ENCODE data around the gene SCYGR8.

SCYGR8 gene

GRCh38 chr2:227774895-227775842 lies 29.5 kb downstream of the SCYGR8 start:
- Mint-ChIP-seq H3K27me3 (ENCODE audit: low read depth) (no peaks in the 10 kb centered on the region), H3K36me3 (ENCODE audit: low read depth) (no peaks in the 10 kb centered on the region), H3K4me1 (ENCODE audit: low read depth) (no peaks in the 10 kb centered on the region), H3K4me3 (no peak overlapping the region), H3K27ac (no peak overlapping the region), H3K9me3 (no peaks in the 10 kb centered on the region)

DNA sequence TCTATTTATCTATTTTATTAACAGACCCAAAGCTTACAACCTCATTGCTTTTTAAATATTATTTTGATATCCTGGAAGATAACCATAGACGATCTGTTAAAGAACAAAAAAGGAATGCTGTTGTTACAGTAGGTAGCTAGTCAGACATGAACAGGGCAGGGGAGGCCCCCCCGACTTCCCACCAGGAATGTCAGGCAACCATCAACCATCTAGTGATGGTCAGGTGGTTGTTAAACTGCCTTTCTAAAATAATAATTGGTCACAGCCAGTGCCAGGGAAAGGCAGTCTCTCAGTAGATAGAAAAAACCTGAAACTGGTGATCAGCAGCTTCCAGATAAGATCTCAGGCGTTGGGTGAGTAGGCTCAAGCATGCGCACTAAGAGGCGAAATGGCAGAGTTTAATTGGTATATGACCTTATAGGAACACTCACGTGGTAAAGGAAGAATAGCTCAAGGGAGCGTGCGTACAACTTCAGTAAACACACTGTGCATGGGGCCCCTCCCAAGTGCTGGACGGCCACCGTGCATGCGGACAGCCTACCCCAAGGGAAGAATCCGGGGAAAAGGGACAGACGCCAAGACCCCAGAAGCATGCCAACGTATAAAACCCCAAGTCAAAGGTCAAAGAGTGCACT lies 35.4 kb downstream of the SCYGR8 start:
- Mint-ChIP-seq H3K9me3 (no peaks in the 10 kb centered on the region), H3K27ac (no peak overlapping the region)

GRCh38 chr2:227781841-227782240 lies 36.1 kb downstream of the SCYGR8 start:
- H3K36me3 Mint-ChIP-seq (ENCODE audit: low read depth), result no peaks in the 10 kb centered on the region
- H3K4me1 Mint-ChIP-seq (ENCODE audit: low read depth), result peaks cover 6% of the 10 kb centered on the region
- no peak overlapping the region for H3K4me3 Mint-ChIP-seq

More for the DNA sequence above, 35.4 kb downstream of the SCYGR8 start:
- H3K27me3 Mint-ChIP-seq (ENCODE audit: low read depth), result peaks cover 1% of the 10 kb centered on the region
- H3K36me3 Mint-ChIP-seq (ENCODE audit: low read depth), result no peaks in the 10 kb centered on the region
- H3K4me1 Mint-ChIP-seq (ENCODE audit: low read depth), result peaks cover 6% of the 10 kb centered on the region
- no peak overlapping the region for H3K4me3 Mint-ChIP-seq

GRCh38 chr2:227782804-227783203 lies 37.1 kb downstream of the SCYGR8 start:
- H3K27me3 Mint-ChIP-seq (ENCODE audit: low read depth), result peaks cover 8% of the 10 kb centered on the region
- H3K27ac Mint-ChIP-seq, result peak overlapping the region; percentile 22
- H3K9me3 Mint-ChIP-seq, result no peaks in the 10 kb centered on the region
- peaks cover 6% of the 10 kb centered on the region for H3K4me1 Mint-ChIP-seq (ENCODE audit: low read depth)
- H3K36me3 Mint-ChIP-seq (ENCODE audit: low read depth), result no peaks in the 10 kb centered on the region
- H3K4me3 Mint-ChIP-seq, result peak overlapping the region; percentile 23

More at GRCh38 chr2:227781841-227782240, 36.1 kb downstream of the SCYGR8 start:
- H3K27ac Mint-ChIP-seq, result no peak overlapping the region
- H3K27me3 Mint-ChIP-seq (ENCODE audit: low read depth), result peaks cover 8% of the 10 kb centered on the region
- H3K9me3 Mint-ChIP-seq, result no peaks in the 10 kb centered on the region

- peak overlapping the region; percentile 66 for H3K4me3 Mint-ChIP-seq
- peaks cover 6% of the 10 kb centered on the region for H3K4me1 Mint-ChIP-seq (ENCODE audit: low read depth)
- H3K9me3 Mint-ChIP-seq, result no peaks in the 10 kb centered on the region
- H3K27ac Mint-ChIP-seq, result peak overlapping the region; percentile 73
- H3K27me3 Mint-ChIP-seq (ENCODE audit: low read depth), result peaks cover 8% of the 10 kb centered on the region
- H3K36me3 Mint-ChIP-seq (ENCODE audit: low read depth), result no peaks in the 10 kb centered on the region
These were observed 37.9 kb downstream of the SCYGR8 start for GRCh38 chr2:227783404-227784138.

DNA sequence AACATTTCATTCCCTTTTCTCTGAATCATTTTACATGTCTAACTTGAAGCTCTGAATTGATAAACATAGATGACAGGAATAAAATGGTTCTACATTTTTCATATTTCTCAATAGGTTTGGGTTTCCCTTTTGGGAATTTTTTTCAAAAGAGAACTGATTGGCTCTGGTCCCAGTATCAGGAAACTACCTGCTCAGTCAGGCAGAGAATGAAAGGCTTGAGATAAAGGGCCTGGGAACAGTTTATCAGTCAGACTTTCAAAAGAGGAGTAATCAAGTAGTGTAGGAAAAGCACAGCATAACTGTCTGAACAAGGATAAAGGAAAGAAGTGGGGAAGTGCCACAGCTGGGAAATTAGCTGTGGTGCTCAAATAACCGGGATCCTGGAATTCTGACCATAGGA lies 39.6 kb downstream of the SCYGR8 start:
- H3K4me1 Mint-ChIP-seq (ENCODE audit: low read depth), result peaks cover 6% of the 10 kb centered on the region
- H3K27me3 Mint-ChIP-seq (ENCODE audit: low read depth), result peaks cover 16% of the 10 kb centered on the region
- H3K4me3 Mint-ChIP-seq, result no peak overlapping the region
- no peak overlapping the region for H3K27ac Mint-ChIP-seq
- no peaks in the 10 kb centered on the region for H3K9me3 Mint-ChIP-seq
- peaks cover 1% of the 10 kb centered on the region for H3K36me3 Mint-ChIP-seq (ENCODE audit: low read depth)

- H3K36me3 Mint-ChIP-seq (ENCODE audit: low read depth), result peaks cover 2% of the 10 kb centered on the region
- H3K27ac Mint-ChIP-seq, result no peak overlapping the region
These were observed 42.9 kb downstream of the SCYGR8 start for GRCh38 chr2:227788561-227789018.

DNA sequence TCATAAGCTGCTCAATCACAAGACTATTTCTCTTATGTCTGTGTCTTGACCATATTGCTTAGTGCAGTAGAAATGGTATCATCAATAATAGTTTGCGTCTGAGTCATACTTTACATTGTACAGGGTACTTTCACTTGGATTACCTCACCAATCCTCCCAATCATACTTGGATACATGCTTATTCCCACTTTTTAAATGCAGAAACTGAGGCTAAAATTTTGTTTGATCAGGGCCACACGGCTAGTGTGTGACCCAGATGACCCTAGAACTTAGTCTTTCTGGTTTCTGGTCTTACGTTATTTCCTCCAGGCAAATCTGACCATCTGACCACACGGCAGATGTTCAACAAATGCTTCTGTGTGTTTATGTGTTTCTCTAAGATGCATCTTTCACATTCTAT lies 44.1 kb downstream of the SCYGR8 start:
- Mint-ChIP-seq H3K27ac (no peak overlapping the region), H3K4me1 (ENCODE audit: low read depth) (no peaks in the 10 kb centered on the region), H3K4me3 (no peak overlapping the region), H3K9me3 (no peaks in the 10 kb centered on the region), H3K27me3 (ENCODE audit: low read depth) (peaks cover 23% of the 10 kb centered on the region), H3K36me3 (ENCODE audit: low read depth) (peaks cover 2% of the 10 kb centered on the region)

More at GRCh38 chr2:227788561-227789018, 42.9 kb downstream of the SCYGR8 start:
- no peaks in the 10 kb centered on the region for H3K4me1 Mint-ChIP-seq (ENCODE audit: low read depth)
- no peaks in the 10 kb centered on the region for H3K9me3 Mint-ChIP-seq
- no peak overlapping the region for H3K4me3 Mint-ChIP-seq
- H3K27me3 Mint-ChIP-seq (ENCODE audit: low read depth), result peaks cover 23% of the 10 kb centered on the region

- Mint-ChIP-seq H3K27ac (no peak overlapping the region), H3K4me1 (ENCODE audit: low read depth) (no peaks in the 10 kb centered on the region), H3K4me3 (no peak overlapping the region), H3K27me3 (ENCODE audit: low read depth) (peaks cover 15% of the 10 kb centered on the region), H3K9me3 (no peaks in the 10 kb centered on the region), H3K36me3 (ENCODE audit: low read depth) (peaks cover 2% of the 10 kb centered on the region)
These were observed 47.5 kb downstream of the SCYGR8 start for GRCh38 chr2:227793148-227793712.
